BE2C (cell line): ENCODE results near the gene ARID4B.

ENCODE experiments used
- DNase-seq: peaks from one replicate; pipeline ENCODE4 v3.0.0-alpha.2; 2020
- H3K27me3 ChIP-seq: fragments of 250-450 bp; sonication (Bioruptor Pico); 2 replicates; pipeline ENCODE4 v1.5.1; 2020; ENCODE audit warnings: mild to moderate bottlenecking
- H3K36me3 ChIP-seq: fragments of 250-450 bp; sonication (Bioruptor Pico); 2 replicates; pipeline ENCODE4 v1.5.1; 2020; ENCODE audit warnings: mild to moderate bottlenecking
- H3K4me1 ChIP-seq: fragments of 250-450 bp; sonication (Bioruptor Pico); 2 replicates; pipeline ENCODE4 v1.5.1; 2020
- H3K4me3 ChIP-seq: 2 replicates; pipeline ENCODE4 v1.5.1; 2011; ENCODE audit warnings: low read depth, low read length
- H3K9me3 ChIP-seq: fragments of 250-450 bp; sonication (Bioruptor Pico); 2 replicates; pipeline ENCODE4 v1.5.1; 2020
- CTCF ChIP-seq: IDR thresholded peaks from 2 replicates; pipeline ENCODE4 v1.5.1; 2012; ENCODE audit warnings: mild to moderate bottlenecking, low read depth, low read length

The ARID4B gene

GRCh38 chr1:235343726-235344125, 15.7 kb upstream of the ARID4B start:
- Histone ChIP-seq H3K4me1 (no peaks in the 10 kb centered on the region), H3K27me3 (no peaks in the 10 kb centered on the region), H3K4me3 (no peak overlapping the region), H3K9me3 (no peaks in the 10 kb centered on the region), H3K36me3 (peaks cover 8% of the 10 kb centered on the region)
- no peak for TF ChIP-seq CTCF
- DNase-seq, result no peak

GRCh38 chr1:235342471-235342870, 14.5 kb upstream of the ARID4B start:
- no peak for DNase-seq
- Histone ChIP-seq H3K27me3 (no peaks in the 10 kb centered on the region), H3K4me1 (no peaks in the 10 kb centered on the region), H3K9me3 (no peaks in the 10 kb centered on the region), H3K4me3 (no peak overlapping the region), H3K36me3 (peaks cover 10% of the 10 kb centered on the region)
- TF ChIP-seq CTCF, result no peak

- TF ChIP-seq CTCF, result no peak
- Histone ChIP-seq H3K36me3 (peaks cover 12% of the 10 kb centered on the region), H3K4me3 (no peak overlapping the region), H3K27me3 (no peaks in the 10 kb centered on the region), H3K9me3 (no peaks in the 10 kb centered on the region), H3K4me1 (no peaks in the 10 kb centered on the region)
- no peak for DNase-seq
Measured at GRCh38 chr1:235342039-235342438, 14.1 kb upstream of the ARID4B start.

GRCh38 chr1:235341334-235341733, 13.4 kb upstream of the ARID4B start:
- Histone ChIP-seq H3K27me3 (no peaks in the 10 kb centered on the region), H3K9me3 (no peaks in the 10 kb centered on the region), H3K4me1 (no peaks in the 10 kb centered on the region), H3K36me3 (peaks cover 15% of the 10 kb centered on the region), H3K4me3 (no peak overlapping the region)
- TF ChIP-seq CTCF, result no peak
- DNase-seq, result no peak

- Histone ChIP-seq H3K4me1 (no peaks in the 10 kb centered on the region), H3K9me3 (no peaks in the 10 kb centered on the region), H3K27me3 (no peaks in the 10 kb centered on the region), H3K36me3 (peaks cover 23% of the 10 kb centered on the region), H3K4me3 (no peak overlapping the region)
- no peak for TF ChIP-seq CTCF
- DNase-seq, result no peak
Measured at GRCh38 chr1:235339746-235340145, 11.8 kb upstream of the ARID4B start.

- no peaks in the 10 kb centered on the region for H3K4me1 ChIP-seq
- DNase-seq, result no peak
- peaks cover 16% of the 10 kb centered on the region; the same call in 1 of the 2 replicates for H3K36me3 ChIP-seq
- H3K9me3 ChIP-seq, result no peaks in the 10 kb centered on the region
- H3K4me3 ChIP-seq, result no peak overlapping the region
- no peak for TF ChIP-seq CTCF
- no peaks in the 10 kb centered on the region for H3K27me3 ChIP-seq
Measured at GRCh38 chr1:235336903-235337302, 8.9 kb upstream of the ARID4B start.
